ENCODE measurements around the gene ADGRV1. TPM values are rescaled to one million over a fixed set of nuclear protein-coding genes. Genes with fewer than 3 reads are reported as not detected.
"Not testable (repeated sequence)": the region's sequence is repeated elsewhere in the genome, so short reads cannot be mapped to it uniquely, and the experiment has no call there.

ADGRV1 gene
- total RNA-seq, 1 donor from 2014 or later = 0.13 TPM

GRCh38 chr5:90934738-90935137, 376.1 kb downstream of the ADGRV1 start:
- no peak for DNase-seq (ENCODE audit: low read depth in 2 of 2)

- DNase-seq (ENCODE audit: low read depth in 2 of 2) = no peak
Observed at GRCh38 chr5:90939211-90939610, 380.6 kb downstream of the ADGRV1 start.

GRCh38 chr5:90940227-90940995, 381.8 kb downstream of the ADGRV1 start:
- DNase-seq (ENCODE audit: low read depth in 2 of 2) = no peak

GRCh38 chr5:90941002-90941720, 382.6 kb downstream of the ADGRV1 start:
- no peak for DNase-seq (ENCODE audit: low read depth in 2 of 2)

- DNase-seq (ENCODE audit: low read depth in 2 of 2) = no peak
Observed at GRCh38 chr5:90944116-90944515, 385.5 kb downstream of the ADGRV1 start.

GRCh38 chr5:90947667-90948066, 389.1 kb downstream of the ADGRV1 start:
- no peak for DNase-seq (ENCODE audit: low read depth in 2 of 2)

GRCh38 chr5:90948969-90949368, 390.4 kb downstream of the ADGRV1 start:
- no peak for DNase-seq (ENCODE audit: low read depth in 2 of 2)

- no peak for DNase-seq (ENCODE audit: low read depth in 2 of 2)
Observed at GRCh38 chr5:90949469-90950358, 391.1 kb downstream of the ADGRV1 start.

- peak in 1 of 2 donors; percentile 36 for DNase-seq (ENCODE audit: low read depth in 2 of 2)
Observed at GRCh38 chr5:90955001-90955635, 396.5 kb downstream of the ADGRV1 start.

GRCh38 chr5:90956511-90957097, 398.0 kb downstream of the ADGRV1 start:
- DNase-seq (ENCODE audit: low read depth in 2 of 2) = peak in 1 of 2 donors; percentile 32

- DNase-seq (ENCODE audit: low read depth in 2 of 2) = no peak
Observed at GRCh38 chr5:90957906-90958305, 399.3 kb downstream of the ADGRV1 start.

GRCh38 chr5:90959262-90959661, 400.7 kb downstream of the ADGRV1 start:
- DNase-seq (ENCODE audit: low read depth in 2 of 2) = no peak

- DNase-seq (ENCODE audit: low read depth in 2 of 2) = peak in 1 of 2 donors; percentile 27
Observed at GRCh38 chr5:90962481-90962880, 403.9 kb downstream of the ADGRV1 start.

- no peak for DNase-seq (ENCODE audit: low read depth in 2 of 2)
Observed at GRCh38 chr5:90965110-90965685, 406.6 kb downstream of the ADGRV1 start.

- peak; percentile 79 to 87 for DNase-seq (ENCODE audit: low read depth in 2 of 2)
Observed at GRCh38 chr5:90967443-90967842, 408.8 kb downstream of the ADGRV1 start.

- DNase-seq (ENCODE audit: low read depth in 2 of 2) = peak; percentile 79 to 83
Observed at GRCh38 chr5:90967851-90968250, 409.3 kb downstream of the ADGRV1 start.

GRCh38 chr5:90968319-90968718, 409.7 kb downstream of the ADGRV1 start:
- no peak for DNase-seq (ENCODE audit: low read depth in 2 of 2)

GRCh38 chr5:90969945-90970344, 411.3 kb downstream of the ADGRV1 start:
- not testable (repeated sequence) for DNase-seq (ENCODE audit: low read depth in 2 of 2)

- no peak for DNase-seq (ENCODE audit: low read depth in 2 of 2)
Observed at GRCh38 chr5:90981177-90981576, 422.6 kb downstream of the ADGRV1 start.

GRCh38 chr5:90981821-90982220, 423.2 kb downstream of the ADGRV1 start:
- DNase-seq (ENCODE audit: low read depth in 2 of 2) = no peak

GRCh38 chr5:90982576-90982975, 424.0 kb downstream of the ADGRV1 start:
- DNase-seq (ENCODE audit: low read depth in 2 of 2) = no peak
